Heart left ventricle (tissue), 13 donors: Measurements from ENCODE around the gene CCDC181.

Source experiments
- CTCF ChIP-seq, 12 donors: fragments of 200-600 bp; sonication (generic) in 4 of 12; IDR thresholded peaks; one replicate each; pipeline versions ENCODE4 v1.5.0 to v1.8.0; 2018 to 2022; ENCODE audit warnings: antibody characterized with exemption in 12 of 12, mild to moderate bottlenecking in 5 of 12
- POLR2A ChIP-seq, 2 donors: fragments of 450-650 bp; IDR thresholded peaks; one replicate each; pipeline ENCODE4 v1.6.1; 2017; ENCODE audit warnings: antibody characterized with exemption in 2 of 2, mild to moderate bottlenecking in 2 of 2, moderate library complexity in 2 of 2
- donor health status: ischemic (EF 13 %, LVEDD 7.1; RV severe dilation, severe dysfunction).
- donor health status: DM: no; HTN: yes; CAD: no.
- donor health status: DM: no; HTN: no; CAD: no.
- donor health status: ischemic (EF 25% LVEDD 6.9; RV normal size, moderate dysfunction).
- donor health status: ischemic (EF 25% LVEDD 5.7; RV mildly dilated, moderate dysfunction).
- donor health status: ischemic (EF 35%, LVEDD 5.7; RV mildly dilated, moderate dysfunction).
- donor health status: nonischemic (EF 11% LVEDD 7.7; RV severe dilation, severe dysfunction).
- donor health status: DM: yes; HTN: yes; CAD: no.
- donor health status: PGD.
- donor health status: ischemic (EF 29% LVEDD 5.4; RV normal size, mild dysfunction).
- donor health status: nonischemic (EF 23%, LVEDD 6.1; RV moderate dilation, normal function).

- no peak for TF ChIP-seq POLR2A (IDR thresholded peaks at IDR 0.05)
- TF ChIP-seq CTCF (IDR thresholded peaks at IDR 0.05), result no peak
Measured at GRCh38 chr1:169468982-169469381, 41.7 kb upstream of the CCDC181 start.
